Panc1 (cell line): ENCODE data around the gene MAP3K15.
"Not testable (repeated sequence)": the region's sequence is repeated elsewhere in the genome, so short reads cannot be mapped to it uniquely, and the experiment has no call there.

Experiments used
- POLR2AphosphoS5 ChIP-seq: IDR thresholded peaks from 2 replicates; pipeline ENCODE4 v1.6.1; 2012; ENCODE audit warnings: mild to moderate bottlenecking, low read depth, low read length, moderate library complexity
- SIN3A ChIP-seq: IDR thresholded peaks from 2 replicates; pipeline ENCODE4 v1.6.1; 2012; ENCODE audit warnings: low read depth, mild to moderate bottlenecking, low read length, moderate library complexity, borderline replicate concordance; ENCODE audit not compliant: insufficient read depth
- TF ChIP-seq, protein P1 (sequence below): fragments of 450-650 bp; IDR thresholded peaks from 2 replicates; pipeline ENCODE4 v1.5.1; 2017; ENCODE audit warnings: mild to moderate bottlenecking
- TF ChIP-seq, protein P2 (sequence below), 2 experiments: IDR thresholded peaks; 2 replicates each; pipeline ENCODE4 v1.6.1; 2011 to 2012; ENCODE audit warnings: low read depth in 2 of 2, control low read depth in 1 of 2, low read length in 1 of 2, mild to moderate bottlenecking in 1 of 2, moderate library complexity in 1 of 2; ENCODE audit not compliant: insufficient read depth in 1 of 2

DNA sequence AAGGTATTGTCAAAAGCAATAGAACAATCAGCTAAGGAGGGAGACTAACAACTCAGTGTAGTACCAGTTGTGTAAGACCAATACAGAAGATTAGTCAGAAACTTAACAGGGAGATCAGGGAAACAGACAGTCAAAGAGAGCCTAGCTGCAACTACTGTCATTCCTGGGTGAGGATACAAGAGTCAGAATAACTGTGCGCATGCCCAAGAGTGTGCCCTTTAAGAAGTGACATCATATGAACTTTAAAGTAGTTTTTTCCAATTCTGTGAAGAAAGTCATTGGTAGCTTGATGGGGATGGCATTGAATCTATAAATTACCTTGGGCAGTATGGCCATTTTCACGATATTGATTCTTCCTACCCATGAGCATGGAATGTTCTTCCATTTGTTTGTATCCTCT, 46.9 kb downstream of the MAP3K15 start:
- TF ChIP-seq, protein P1, sequence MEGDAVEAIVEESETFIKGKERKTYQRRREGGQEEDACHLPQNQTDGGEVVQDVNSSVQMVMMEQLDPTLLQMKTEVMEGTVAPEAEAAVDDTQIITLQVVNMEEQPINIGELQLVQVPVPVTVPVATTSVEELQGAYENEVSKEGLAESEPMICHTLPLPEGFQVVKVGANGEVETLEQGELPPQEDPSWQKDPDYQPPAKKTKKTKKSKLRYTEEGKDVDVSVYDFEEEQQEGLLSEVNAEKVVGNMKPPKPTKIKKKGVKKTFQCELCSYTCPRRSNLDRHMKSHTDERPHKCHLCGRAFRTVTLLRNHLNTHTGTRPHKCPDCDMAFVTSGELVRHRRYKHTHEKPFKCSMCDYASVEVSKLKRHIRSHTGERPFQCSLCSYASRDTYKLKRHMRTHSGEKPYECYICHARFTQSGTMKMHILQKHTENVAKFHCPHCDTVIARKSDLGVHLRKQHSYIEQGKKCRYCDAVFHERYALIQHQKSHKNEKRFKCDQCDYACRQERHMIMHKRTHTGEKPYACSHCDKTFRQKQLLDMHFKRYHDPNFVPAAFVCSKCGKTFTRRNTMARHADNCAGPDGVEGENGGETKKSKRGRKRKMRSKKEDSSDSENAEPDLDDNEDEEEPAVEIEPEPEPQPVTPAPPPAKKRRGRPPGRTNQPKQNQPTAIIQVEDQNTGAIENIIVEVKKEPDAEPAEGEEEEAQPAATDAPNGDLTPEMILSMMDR: not testable (repeated sequence)
- TF ChIP-seq, protein P2, sequence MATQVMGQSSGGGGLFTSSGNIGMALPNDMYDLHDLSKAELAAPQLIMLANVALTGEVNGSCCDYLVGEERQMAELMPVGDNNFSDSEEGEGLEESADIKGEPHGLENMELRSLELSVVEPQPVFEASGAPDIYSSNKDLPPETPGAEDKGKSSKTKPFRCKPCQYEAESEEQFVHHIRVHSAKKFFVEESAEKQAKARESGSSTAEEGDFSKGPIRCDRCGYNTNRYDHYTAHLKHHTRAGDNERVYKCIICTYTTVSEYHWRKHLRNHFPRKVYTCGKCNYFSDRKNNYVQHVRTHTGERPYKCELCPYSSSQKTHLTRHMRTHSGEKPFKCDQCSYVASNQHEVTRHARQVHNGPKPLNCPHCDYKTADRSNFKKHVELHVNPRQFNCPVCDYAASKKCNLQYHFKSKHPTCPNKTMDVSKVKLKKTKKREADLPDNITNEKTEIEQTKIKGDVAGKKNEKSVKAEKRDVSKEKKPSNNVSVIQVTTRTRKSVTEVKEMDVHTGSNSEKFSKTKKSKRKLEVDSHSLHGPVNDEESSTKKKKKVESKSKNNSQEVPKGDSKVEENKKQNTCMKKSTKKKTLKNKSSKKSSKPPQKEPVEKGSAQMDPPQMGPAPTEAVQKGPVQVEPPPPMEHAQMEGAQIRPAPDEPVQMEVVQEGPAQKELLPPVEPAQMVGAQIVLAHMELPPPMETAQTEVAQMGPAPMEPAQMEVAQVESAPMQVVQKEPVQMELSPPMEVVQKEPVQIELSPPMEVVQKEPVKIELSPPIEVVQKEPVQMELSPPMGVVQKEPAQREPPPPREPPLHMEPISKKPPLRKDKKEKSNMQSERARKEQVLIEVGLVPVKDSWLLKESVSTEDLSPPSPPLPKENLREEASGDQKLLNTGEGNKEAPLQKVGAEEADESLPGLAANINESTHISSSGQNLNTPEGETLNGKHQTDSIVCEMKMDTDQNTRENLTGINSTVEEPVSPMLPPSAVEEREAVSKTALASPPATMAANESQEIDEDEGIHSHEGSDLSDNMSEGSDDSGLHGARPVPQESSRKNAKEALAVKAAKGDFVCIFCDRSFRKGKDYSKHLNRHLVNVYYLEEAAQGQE (IDR thresholded peaks at IDR 0.05; ENCODE audit: insufficient read depth in 1 of 2, low read depth in 2 of 2, low read length in 1 of 2): not testable (repeated sequence)
- not testable (repeated sequence) for TF ChIP-seq SIN3A, POLR2AphosphoS5
